Esophagus squamous epithelium (tissue), 4 donors: ENCODE measurements around the gene ATRNL1.

ENCODE experiments used
- CTCF ChIP-seq, 6 experiments: fragments of 450-650 bp in 4 of 6; fragments of 200-600 bp in 2 of 6; sonication (generic) in 2 of 6; IDR thresholded peaks; one replicate each; pipeline ENCODE4 v1.5.1; 2016 to 2019; ENCODE audit warnings: antibody characterized with exemption in 6 of 6, mild to moderate bottlenecking in 4 of 6, moderate library complexity in 4 of 6
- POLR2A ChIP-seq, 4 donors: fragments of 450-650 bp; IDR thresholded peaks; one replicate each; pipeline ENCODE4 v1.6.1; 2017; ENCODE audit warnings: antibody characterized with exemption in 4 of 4, mild to moderate bottlenecking in 4 of 4, moderate library complexity in 3 of 4

DNA sequence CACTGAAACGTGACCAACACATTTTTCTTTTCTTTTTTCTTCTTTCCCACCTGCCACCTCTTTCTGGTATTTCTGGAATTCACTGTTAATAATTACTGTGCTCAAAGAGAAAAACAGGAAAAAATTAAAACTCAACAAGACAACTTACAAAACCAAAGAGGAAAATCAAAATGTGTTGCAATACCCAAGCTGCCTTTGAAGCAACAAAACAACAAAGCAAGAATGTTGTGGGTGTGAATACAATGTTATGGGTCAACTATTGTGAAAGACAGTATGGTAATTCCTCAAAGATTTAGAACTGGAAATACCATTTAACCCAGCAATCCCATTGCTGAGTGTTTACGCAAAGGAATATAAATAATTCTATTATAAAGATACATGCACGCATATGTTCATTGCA, 764.7 kb downstream of the ATRNL1 start:
- TF ChIP-seq POLR2A (IDR thresholded peaks at IDR 0.05) (no peak), CTCF (IDR thresholded peaks at IDR 0.05) (no peak)
